Epithelial cell of esophagus (primary cell): ENCODE measurements around the gene PSMA1.
A peak's percentile ranks its signal among the peaks of the same experiment; 100 is the strongest.

Experiments
- DNase-seq: peaks from one replicate; pipeline ENCODE4 v3.0.0; 2010; ENCODE audit warnings: low read depth
- H3K4me3 ChIP-seq: 2 replicates; pipeline ENCODE4 v1.5.1; 2011; ENCODE audit warnings: mild to moderate bottlenecking, low read length, control low read depth
- TF ChIP-seq, protein P1 (sequence below): IDR thresholded peaks from 2 replicates; pipeline ENCODE4 v1.5.1; 2011; ENCODE audit warnings: low read depth, mild to moderate bottlenecking, low read length, control low read depth, inconsistent platforms; ENCODE audit not compliant: insufficient read depth; ENCODE audit errors: missing control alignments

The PSMA1 gene

GRCh38 chr11:14529951-14530350, 9.8 kb upstream of the PSMA1 start:
- H3K4me3 ChIP-seq, result no peak overlapping the region
- TF ChIP-seq, protein P1, sequence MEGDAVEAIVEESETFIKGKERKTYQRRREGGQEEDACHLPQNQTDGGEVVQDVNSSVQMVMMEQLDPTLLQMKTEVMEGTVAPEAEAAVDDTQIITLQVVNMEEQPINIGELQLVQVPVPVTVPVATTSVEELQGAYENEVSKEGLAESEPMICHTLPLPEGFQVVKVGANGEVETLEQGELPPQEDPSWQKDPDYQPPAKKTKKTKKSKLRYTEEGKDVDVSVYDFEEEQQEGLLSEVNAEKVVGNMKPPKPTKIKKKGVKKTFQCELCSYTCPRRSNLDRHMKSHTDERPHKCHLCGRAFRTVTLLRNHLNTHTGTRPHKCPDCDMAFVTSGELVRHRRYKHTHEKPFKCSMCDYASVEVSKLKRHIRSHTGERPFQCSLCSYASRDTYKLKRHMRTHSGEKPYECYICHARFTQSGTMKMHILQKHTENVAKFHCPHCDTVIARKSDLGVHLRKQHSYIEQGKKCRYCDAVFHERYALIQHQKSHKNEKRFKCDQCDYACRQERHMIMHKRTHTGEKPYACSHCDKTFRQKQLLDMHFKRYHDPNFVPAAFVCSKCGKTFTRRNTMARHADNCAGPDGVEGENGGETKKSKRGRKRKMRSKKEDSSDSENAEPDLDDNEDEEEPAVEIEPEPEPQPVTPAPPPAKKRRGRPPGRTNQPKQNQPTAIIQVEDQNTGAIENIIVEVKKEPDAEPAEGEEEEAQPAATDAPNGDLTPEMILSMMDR, result no peak
- DNase-seq, result peak; percentile 8

DNA sequence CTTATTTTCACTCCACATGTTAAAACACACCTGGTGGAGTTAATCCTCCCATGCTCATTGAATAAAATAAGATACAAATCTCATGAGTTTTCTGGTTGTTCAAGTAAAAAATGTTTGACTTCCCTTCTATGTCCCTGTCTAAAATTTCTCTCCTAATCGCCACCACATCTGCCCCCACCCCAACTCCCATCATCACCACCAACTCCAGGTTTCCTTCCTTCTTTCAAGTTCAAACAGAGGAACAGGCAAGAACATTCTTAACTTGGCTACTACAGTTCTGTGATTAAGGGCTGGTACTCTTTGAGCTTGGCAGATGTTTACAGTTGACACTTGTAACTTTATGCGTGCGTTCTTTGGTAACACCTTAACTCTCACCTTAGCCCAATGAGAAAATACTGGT, 9.1 kb upstream of the PSMA1 start:
- DNase-seq, result no peak
- TF ChIP-seq, protein P1, result no peak
- H3K4me3 ChIP-seq, result no peak overlapping the region

DNA sequence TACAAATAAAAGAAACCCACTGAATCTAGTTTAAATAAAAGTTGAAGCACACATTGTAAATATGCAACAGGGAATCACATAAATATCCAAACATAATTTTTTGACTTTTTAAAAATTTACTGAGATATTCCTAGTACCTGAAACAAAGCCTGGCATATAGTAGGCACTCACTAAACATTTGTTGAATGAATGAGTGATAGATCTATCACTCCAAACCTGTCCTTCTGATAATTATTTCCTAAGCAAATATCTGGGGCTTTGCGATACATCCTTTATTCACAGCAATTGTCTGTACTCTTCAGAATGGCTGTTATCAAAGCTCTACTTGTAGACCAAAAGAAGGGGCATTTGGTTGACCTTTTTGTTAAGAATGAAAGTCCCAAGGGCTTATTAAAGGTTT, 2.6 kb upstream of the PSMA1 start:
- DNase-seq, result no peak
- TF ChIP-seq, protein P1, result no peak

DNA sequence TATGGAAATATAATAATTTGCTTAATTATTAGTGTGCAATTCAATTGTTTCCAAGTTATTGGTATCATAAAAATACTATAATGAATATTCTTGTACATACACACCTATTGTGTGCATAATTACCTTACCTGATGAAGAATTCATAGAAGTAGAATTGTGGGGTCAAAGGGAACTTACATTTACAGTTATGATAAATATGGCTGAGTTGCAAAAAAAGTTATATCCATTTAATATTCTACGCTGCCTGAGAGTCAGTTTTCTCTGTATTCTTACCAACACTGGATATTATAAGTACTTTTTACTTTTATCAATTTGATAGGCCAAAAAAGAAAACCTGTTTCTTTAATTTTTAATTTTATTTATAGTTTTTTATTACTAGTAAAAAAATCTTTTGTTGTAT, 2.1 kb upstream of the PSMA1 start:
- TF ChIP-seq, protein P1, result no peak
- H3K4me3 ChIP-seq, result no peak overlapping the region
- DNase-seq, result no peak

More for the DNA sequence above, 2.6 kb upstream of the PSMA1 start:
- no peak overlapping the region for H3K4me3 ChIP-seq

GRCh38 chr11:14520747-14521151, 563 bp upstream of the PSMA1 start:
- DNase-seq, result no peak
- TF ChIP-seq, protein P1, result no peak
- peak overlapping the region; percentile 97 for H3K4me3 ChIP-seq

GRCh38 chr11:14519597-14519916, 629 bp downstream of the PSMA1 start:
- TF ChIP-seq, protein P1, result no peak
- peak; percentile 62 for DNase-seq
- peak overlapping the region; percentile 97 for H3K4me3 ChIP-seq

DNA sequence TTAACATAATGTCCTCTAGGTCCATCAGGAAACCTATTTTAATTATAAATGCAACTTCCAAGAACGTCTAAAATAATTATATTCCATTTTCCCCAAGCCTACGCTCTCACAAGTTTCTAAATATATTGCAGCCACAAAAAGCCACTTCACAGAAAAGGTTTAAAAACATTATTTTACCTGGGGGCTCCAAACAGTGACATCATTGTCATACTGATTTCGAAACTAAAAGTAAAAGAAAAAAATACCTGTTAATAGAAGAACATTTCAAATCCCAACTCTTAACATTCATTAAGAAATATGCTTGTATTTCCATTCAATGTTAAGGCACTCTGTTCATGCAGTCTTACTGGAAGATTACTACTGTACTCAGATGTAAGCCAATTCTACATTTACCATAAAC, 1.4 kb downstream of the PSMA1 start:
- peak overlapping the region; percentile 97 for H3K4me3 ChIP-seq
- no peak for DNase-seq
- TF ChIP-seq, protein P1, result no peak
